NCI-H1694 treated with DMSO at 0.1 percent for 48 hours (cell line): ENCODE results near the gene RHOA.

Experiments used
- DNase-seq: peaks from one replicate; lab custom pipeline; 2025; lab: John Stamatoyannopoulos, UW

RHOA gene

GRCh38 chr3:49324768-49325167, 87.0 kb downstream of the RHOA start:
- no peak for DNase-seq

- no peak for DNase-seq
Observed at GRCh38 chr3:49316696-49317457, 94.9 kb downstream of the RHOA start.

GRCh38 chr3:49313896-49314688, 97.7 kb downstream of the RHOA start:
- no peak for DNase-seq

GRCh38 chr3:49311283-49311682, 100.5 kb downstream of the RHOA start:
- DNase-seq = no peak

- DNase-seq = no peak
Observed at GRCh38 chr3:49310677-49311076, 101.1 kb downstream of the RHOA start.
